ENCODE measurements around the gene C6orf47.

Gene C6orf47

GRCh38 chr6:31683591-31683990, 23.0 kb upstream of the C6orf47 start:
- Histone ChIP-seq H3K4me3 (ENCODE audit: low read depth in 1 of 2, low read length in 2 of 2) (no peak overlapping the region), H3K4me1 (ENCODE audit: insufficient read depth, low read length) (peaks cover 13% of the 10 kb centered on the region), H3K9me3 (ENCODE audit: low read length) (no peaks in the 10 kb centered on the region), H3K9ac (ENCODE audit: low read length) (no peak overlapping the region), H3K27ac (ENCODE audit: low read depth, low read length) (no peak overlapping the region), H3K27me3 (ENCODE audit: control insufficient read depth in 1 of 2, insufficient read depth in 2 of 2, low read length in 2 of 2) (no peaks in the 10 kb centered on the region), H3K36me3 (ENCODE audit: insufficient read depth, low read length) (peaks cover 28% of the 10 kb centered on the region)

DNA sequence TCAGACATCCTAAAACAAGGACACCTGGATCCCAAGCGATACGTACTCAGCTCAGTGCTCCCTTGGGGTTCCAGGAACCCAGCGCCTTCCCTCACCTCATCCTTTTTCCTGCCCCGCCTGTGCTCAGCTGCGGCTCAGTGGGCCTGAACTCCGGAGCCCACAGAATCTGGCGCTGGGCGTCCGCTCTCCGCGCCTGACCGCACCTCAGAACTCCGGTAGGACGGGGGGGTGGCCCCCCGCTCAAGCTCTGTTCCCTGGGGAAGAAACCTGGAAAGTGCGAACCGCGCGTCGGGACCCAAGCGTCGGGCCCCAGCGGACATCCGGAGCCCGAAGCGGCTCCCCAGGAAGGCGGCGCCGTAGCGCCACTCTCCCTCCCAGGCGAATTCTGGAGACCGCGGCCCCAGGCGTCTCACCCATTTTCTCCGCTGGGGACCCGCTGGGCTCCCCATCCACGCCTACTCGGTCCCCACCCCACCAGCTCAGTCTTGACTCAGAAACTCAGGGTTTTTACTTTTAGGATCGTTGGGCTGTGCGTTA, 20.6 kb upstream of the C6orf47 start:
- H3K9ac ChIP-seq (ENCODE audit: low read length) = peak overlapping the region; percentile 53
- H3K4me1 ChIP-seq (ENCODE audit: insufficient read depth, low read length) = peaks cover 13% of the 10 kb centered on the region
- peaks cover 4% of the 10 kb centered on the region for H3K36me3 ChIP-seq (ENCODE audit: insufficient read depth, low read length)
- peak overlapping the region; percentile 74 for H3K27ac ChIP-seq (ENCODE audit: low read depth, low read length)
- H3K4me3 ChIP-seq (ENCODE audit: low read depth in 1 of 2, low read length in 2 of 2) = peak overlapping the region; percentile 24 to 71
- H3K9me3 ChIP-seq (ENCODE audit: low read length) = no peaks in the 10 kb centered on the region
- no peaks in the 10 kb centered on the region for H3K27me3 ChIP-seq (ENCODE audit: control insufficient read depth in 1 of 2, insufficient read depth in 2 of 2, low read length in 2 of 2)

- Histone ChIP-seq H3K9me3 (ENCODE audit: low read length) (no peaks in the 10 kb centered on the region), H3K27me3 (ENCODE audit: control insufficient read depth in 1 of 2, insufficient read depth in 2 of 2, low read length in 2 of 2) (no peaks in the 10 kb centered on the region), H3K36me3 (ENCODE audit: insufficient read depth, low read length) (no peaks in the 10 kb centered on the region), H3K9ac (ENCODE audit: low read length) (peak within 1 kb of the TSS; percentile 53), H3K4me1 (ENCODE audit: insufficient read depth, low read length) (peaks cover 13% of the 10 kb centered on the region), H3K27ac (ENCODE audit: low read depth, low read length) (peak within 1 kb of the TSS; percentile 74), H3K4me3 (ENCODE audit: low read depth in 1 of 2, low read length in 2 of 2) (peak within 1 kb of the TSS; percentile 24 to 71)
Measured at GRCh38 chr6:31680226-31681134, 19.9 kb upstream of the C6orf47 start, which contains the start of gene LY6G5C. Gene LY6G5C (minus strand): TSS chr6:31681067. CDS start chr6:31680373, 694 bp downstream.

DNA sequence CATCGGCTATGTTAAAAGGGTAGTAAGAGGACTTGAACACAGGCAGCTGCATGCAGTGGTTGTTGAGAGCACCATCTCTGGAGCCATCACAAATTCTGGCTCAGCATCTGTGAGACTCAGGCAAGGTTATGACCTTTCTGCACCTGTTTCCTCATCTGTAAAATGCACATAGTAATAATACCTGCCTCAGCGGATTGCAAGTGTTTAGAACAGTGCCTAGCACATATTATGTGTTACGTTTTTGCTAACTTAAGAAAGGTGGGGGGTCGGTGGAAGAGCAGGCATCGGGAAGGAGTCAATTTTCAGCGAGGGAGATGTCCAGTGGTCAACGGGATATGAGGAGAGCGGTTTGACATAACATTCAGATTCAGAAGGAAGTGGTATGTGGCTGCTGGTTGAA, 17.4 kb upstream of the C6orf47 start:
- H3K9me3 ChIP-seq (ENCODE audit: low read length) = no peaks in the 10 kb centered on the region
- H3K36me3 ChIP-seq (ENCODE audit: insufficient read depth, low read length) = no peaks in the 10 kb centered on the region
- H3K27me3 ChIP-seq (ENCODE audit: control insufficient read depth in 1 of 2, insufficient read depth in 2 of 2, low read length in 2 of 2) = no peaks in the 10 kb centered on the region
- no peak overlapping the region for H3K4me3 ChIP-seq (ENCODE audit: low read depth in 1 of 2, low read length in 2 of 2)
- no peak overlapping the region for H3K27ac ChIP-seq (ENCODE audit: low read depth, low read length)
- H3K9ac ChIP-seq (ENCODE audit: low read length) = no peak overlapping the region
- H3K4me1 ChIP-seq (ENCODE audit: insufficient read depth, low read length) = peaks cover 13% of the 10 kb centered on the region

- Histone ChIP-seq H3K27me3 (ENCODE audit: control insufficient read depth in 1 of 2, insufficient read depth in 2 of 2, low read length in 2 of 2) (no peaks in the 10 kb centered on the region), H3K4me3 (ENCODE audit: low read depth in 1 of 2, low read length in 2 of 2) (no peak overlapping the region), H3K9ac (ENCODE audit: low read length) (no peak overlapping the region), H3K36me3 (ENCODE audit: insufficient read depth, low read length) (peaks cover 4% of the 10 kb centered on the region), H3K27ac (ENCODE audit: low read depth, low read length) (no peak overlapping the region), H3K9me3 (ENCODE audit: low read length) (no peaks in the 10 kb centered on the region), H3K4me1 (ENCODE audit: insufficient read depth, low read length) (peaks cover 13% of the 10 kb centered on the region)
Measured at GRCh38 chr6:31676904-31677303, 16.3 kb upstream of the C6orf47 start.

GRCh38 chr6:31676322-31676903, 15.8 kb upstream of the C6orf47 start:
- Histone ChIP-seq H3K27me3 (ENCODE audit: control insufficient read depth in 1 of 2, insufficient read depth in 2 of 2, low read length in 2 of 2) (no peaks in the 10 kb centered on the region), H3K9me3 (ENCODE audit: low read length) (no peaks in the 10 kb centered on the region), H3K27ac (ENCODE audit: low read depth, low read length) (no peak overlapping the region), H3K4me1 (ENCODE audit: insufficient read depth, low read length) (peaks cover 10% of the 10 kb centered on the region), H3K36me3 (ENCODE audit: insufficient read depth, low read length) (peaks cover 9% of the 10 kb centered on the region), H3K9ac (ENCODE audit: low read length) (no peak overlapping the region), H3K4me3 (ENCODE audit: low read depth in 1 of 2, low read length in 2 of 2) (no peak overlapping the region)

DNA sequence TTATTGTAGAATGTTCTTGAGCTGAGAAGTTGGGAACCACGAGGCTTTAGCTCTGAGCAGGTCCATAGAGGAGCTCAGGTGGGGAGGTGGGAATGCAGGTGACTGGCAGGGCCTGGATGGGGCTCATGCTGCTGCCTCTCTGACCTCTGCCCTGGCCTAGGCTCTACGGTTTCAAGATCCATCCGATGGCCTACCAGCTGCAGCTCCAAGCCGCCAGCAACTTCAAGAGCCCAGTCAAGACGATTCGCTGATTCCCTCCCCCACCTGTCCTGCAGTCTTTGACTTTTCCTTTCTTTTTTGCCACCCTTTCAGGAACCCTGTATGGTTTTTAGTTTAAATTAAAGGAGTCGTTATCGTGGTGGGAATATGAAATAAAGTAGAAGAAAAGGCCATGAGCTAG, 9.1 kb upstream of the C6orf47 start, which contains the start of gene LY6G5B:
Gene LY6G5B, plus strand, starts transcription at position 301 of the 400 bp plus-strand sequence. CDS start 975 bp downstream, outside the sequence.
- H3K9ac ChIP-seq (ENCODE audit: low read length) = no peak within 1 kb of the TSS
- H3K9me3 ChIP-seq (ENCODE audit: low read length) = no peaks in the 10 kb centered on the region
- H3K36me3 ChIP-seq (ENCODE audit: insufficient read depth, low read length) = peaks cover 55% of the 10 kb centered on the region
- H3K27ac ChIP-seq (ENCODE audit: low read depth, low read length) = no peak within 1 kb of the TSS
- no peak within 1 kb of the TSS for H3K4me3 ChIP-seq (ENCODE audit: low read depth in 1 of 2, low read length in 2 of 2)
- no peaks in the 10 kb centered on the region for H3K27me3 ChIP-seq (ENCODE audit: control insufficient read depth in 1 of 2, insufficient read depth in 2 of 2, low read length in 2 of 2)
- peaks cover 11% of the 10 kb centered on the region for H3K4me1 ChIP-seq (ENCODE audit: insufficient read depth, low read length)

GRCh38 chr6:31666337-31666965, 5.9 kb upstream of the C6orf47 start:
- peaks cover 37% of the 10 kb centered on the region for H3K4me1 ChIP-seq (ENCODE audit: insufficient read depth, low read length)

GRCh38 chr6:31665501-31666336, 5.1 kb upstream of the C6orf47 start, which contains the start of gene CSNK2B:
Gene CSNK2B (plus strand): TSS chr6:31666080. CDS start chr6:31666832, 752 bp downstream.
- no peaks in the 10 kb centered on the region for H3K27me3 ChIP-seq (ENCODE audit: control insufficient read depth in 1 of 2, insufficient read depth in 2 of 2, low read length in 2 of 2)
- peak within 1 kb of the TSS; percentile 85 to 96 for H3K4me3 ChIP-seq (ENCODE audit: low read depth in 1 of 2, low read length in 2 of 2)
- H3K27ac ChIP-seq (ENCODE audit: low read depth, low read length) = peak within 1 kb of the TSS; percentile 95
- H3K9me3 ChIP-seq (ENCODE audit: low read length) = no peaks in the 10 kb centered on the region
- H3K4me1 ChIP-seq (ENCODE audit: insufficient read depth, low read length) = peaks cover 43% of the 10 kb centered on the region
- peaks cover 57% of the 10 kb centered on the region for H3K36me3 ChIP-seq (ENCODE audit: insufficient read depth, low read length)
- H3K9ac ChIP-seq (ENCODE audit: low read length) = peak within 1 kb of the TSS; percentile 96

More at GRCh38 chr6:31666337-31666965, 5.9 kb upstream of the C6orf47 start:
- Histone ChIP-seq H3K36me3 (ENCODE audit: insufficient read depth, low read length) (peaks cover 64% of the 10 kb centered on the region), H3K4me3 (ENCODE audit: low read depth in 1 of 2, low read length in 2 of 2) (peak overlapping the region; percentile 85 to 96), H3K9me3 (ENCODE audit: low read length) (no peaks in the 10 kb centered on the region), H3K9ac (ENCODE audit: low read length) (peak overlapping the region; percentile 96), H3K27me3 (ENCODE audit: control insufficient read depth in 1 of 2, insufficient read depth in 2 of 2, low read length in 2 of 2) (no peaks in the 10 kb centered on the region), H3K27ac (ENCODE audit: low read depth, low read length) (peak overlapping the region; percentile 95)

DNA sequence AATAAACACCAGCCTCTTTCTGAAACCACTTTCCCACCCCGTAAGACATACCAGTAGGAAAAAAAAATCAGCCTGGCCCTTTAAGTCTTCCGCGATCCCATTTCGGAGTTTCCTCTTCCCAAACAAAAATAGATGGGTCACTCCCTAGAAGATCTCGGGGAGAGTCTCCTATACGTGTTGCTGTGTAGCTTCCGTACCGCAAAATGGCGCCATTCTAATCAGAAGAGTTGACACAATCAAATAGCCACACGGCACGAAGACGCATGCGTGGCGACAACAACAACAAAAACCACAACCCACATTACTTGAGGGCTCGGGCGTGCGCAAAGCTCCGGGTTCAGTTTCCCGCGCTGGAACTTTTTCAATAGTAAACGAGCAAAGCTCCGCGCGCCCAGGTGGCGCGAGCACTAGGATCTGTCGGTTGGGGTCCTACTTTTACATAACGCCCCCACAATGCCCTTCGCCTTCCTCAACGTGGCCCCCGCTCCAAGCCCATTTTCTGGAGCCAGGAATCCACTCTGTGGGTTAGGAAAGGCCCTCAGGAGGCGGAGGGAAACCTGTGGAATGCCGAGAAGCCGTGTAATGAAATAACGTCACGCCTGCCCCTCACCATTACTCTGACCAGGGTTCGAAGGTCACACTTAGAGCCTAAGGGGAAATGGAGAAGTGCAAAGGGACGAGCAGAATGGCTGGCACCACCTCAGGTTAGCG, 4.4 kb upstream of the C6orf47 start, which contains the start of gene GPANK1:
Gene GPANK1, minus strand, starts transcription at position 208 of the 711 bp plus-strand sequence. CDS start 519 bp downstream, outside the sequence.
- Histone ChIP-seq H3K27ac (ENCODE audit: low read depth, low read length) (peak within 1 kb of the TSS; percentile 95), H3K4me3 (ENCODE audit: low read depth in 1 of 2, low read length in 2 of 2) (peak within 1 kb of the TSS; percentile 55 to 96), H3K27me3 (ENCODE audit: control insufficient read depth in 1 of 2, insufficient read depth in 2 of 2, low read length in 2 of 2) (no peaks in the 10 kb centered on the region), H3K9ac (ENCODE audit: low read length) (peak within 1 kb of the TSS; percentile 68), H3K9me3 (ENCODE audit: low read length) (no peaks in the 10 kb centered on the region), H3K36me3 (ENCODE audit: insufficient read depth, low read length) (peaks cover 50% of the 10 kb centered on the region), H3K4me1 (ENCODE audit: insufficient read depth, low read length) (peaks cover 45% of the 10 kb centered on the region)

Data from muscle layer of colon (tissue), 2 donors.